ENCODE measurements around the gene GDF10.

The GDF10 gene

DNA sequence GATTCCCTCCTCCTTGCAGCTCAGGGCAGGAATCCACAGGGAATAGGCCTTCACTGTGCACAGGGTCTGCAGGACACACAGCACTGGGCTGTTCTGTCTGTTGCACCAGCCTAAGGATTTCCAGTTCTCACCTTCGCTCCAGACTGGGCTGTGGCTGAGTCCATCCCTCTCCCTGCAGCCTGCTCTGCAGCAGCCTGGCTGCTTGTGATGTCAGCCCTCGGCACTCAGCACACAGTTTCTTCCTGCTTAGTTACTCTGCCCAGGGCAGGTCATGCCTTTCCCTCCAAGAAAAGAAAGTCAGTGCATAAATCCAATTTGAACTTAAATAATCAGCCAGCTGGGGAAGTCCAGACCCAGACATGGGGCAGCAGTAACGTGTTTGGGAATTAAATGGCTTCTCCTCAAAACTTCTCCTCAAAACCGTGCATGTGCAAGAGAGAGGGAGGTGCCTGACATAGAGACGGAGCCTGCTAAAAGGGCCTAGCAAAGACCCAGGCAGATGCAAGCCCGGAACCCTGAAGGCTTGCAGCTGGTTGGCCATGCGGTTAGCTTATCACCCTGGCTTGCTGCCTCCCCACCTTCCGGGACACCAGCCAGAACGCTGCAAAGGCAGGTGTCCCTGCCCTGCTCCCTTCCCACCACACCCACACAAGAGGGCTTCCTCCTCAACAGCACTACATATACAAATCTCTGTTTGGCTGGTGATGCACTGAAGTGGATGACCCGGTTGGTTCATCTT is 11.4 kb downstream of the GDF10 start:
- H3K4me1 Mint-ChIP-seq (ENCODE audit: low read depth), result peaks cover 17% of the 10 kb centered on the region
- H3K27ac Mint-ChIP-seq, result no peak overlapping the region
- no peak overlapping the region for H3K4me3 Mint-ChIP-seq
- H3K9me3 Mint-ChIP-seq, result no peaks in the 10 kb centered on the region
- no peaks in the 10 kb centered on the region for H3K27me3 Mint-ChIP-seq
- H3K36me3 Mint-ChIP-seq (ENCODE audit: low read depth), result no peaks in the 10 kb centered on the region

- H3K4me1 Mint-ChIP-seq (ENCODE audit: low read depth), result peaks cover 17% of the 10 kb centered on the region
- no peaks in the 10 kb centered on the region for H3K9me3 Mint-ChIP-seq
- H3K27me3 Mint-ChIP-seq, result no peaks in the 10 kb centered on the region
- peak overlapping the region; percentile 82 for H3K27ac Mint-ChIP-seq
- no peaks in the 10 kb centered on the region for H3K36me3 Mint-ChIP-seq (ENCODE audit: low read depth)
- H3K4me3 Mint-ChIP-seq, result no peak overlapping the region
These were observed 12.1 kb downstream of the GDF10 start for GRCh38 chr10:47311932-47312662.

DNA sequence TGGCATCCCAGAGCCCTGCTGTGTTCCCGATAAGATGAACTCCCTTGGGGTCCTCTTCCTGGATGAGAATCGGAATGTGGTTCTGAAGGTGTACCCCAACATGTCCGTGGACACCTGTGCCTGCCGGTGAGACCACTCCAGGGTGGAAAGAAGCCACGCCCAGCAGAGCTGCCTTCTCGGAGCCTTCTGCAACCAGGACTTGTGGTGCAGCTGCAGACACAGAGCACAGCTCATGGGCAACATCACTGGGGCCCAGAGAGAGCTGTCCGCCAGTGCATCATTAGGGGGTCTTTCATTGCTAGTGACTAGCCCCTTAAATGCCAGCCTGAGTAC is 12.6 kb downstream of the GDF10 start:
- Mint-ChIP-seq H3K4me3 (no peak overlapping the region), H3K27me3 (no peaks in the 10 kb centered on the region), H3K4me1 (ENCODE audit: low read depth) (peaks cover 17% of the 10 kb centered on the region), H3K36me3 (ENCODE audit: low read depth) (no peaks in the 10 kb centered on the region), H3K9me3 (no peaks in the 10 kb centered on the region), H3K27ac (no peak overlapping the region)

- Mint-ChIP-seq H3K36me3 (ENCODE audit: low read depth) (no peaks in the 10 kb centered on the region), H3K4me3 (no peak overlapping the region), H3K4me1 (ENCODE audit: low read depth) (peaks cover 17% of the 10 kb centered on the region), H3K27me3 (no peaks in the 10 kb centered on the region), H3K9me3 (no peaks in the 10 kb centered on the region), H3K27ac (no peak overlapping the region)
These were observed 14.5 kb downstream of the GDF10 start for GRCh38 chr10:47314416-47314970.

- H3K9me3 Mint-ChIP-seq, result no peaks in the 10 kb centered on the region
- peaks cover 17% of the 10 kb centered on the region for H3K4me1 Mint-ChIP-seq (ENCODE audit: low read depth)
- no peaks in the 10 kb centered on the region for H3K27me3 Mint-ChIP-seq
- H3K4me3 Mint-ChIP-seq, result no peak overlapping the region
- no peaks in the 10 kb centered on the region for H3K36me3 Mint-ChIP-seq (ENCODE audit: low read depth)
- H3K27ac Mint-ChIP-seq, result no peak overlapping the region
These were observed 15.4 kb downstream of the GDF10 start for GRCh38 chr10:47315421-47315820.

GRCh38 chr10:47316131-47316530 is 16.1 kb downstream of the GDF10 start:
- Mint-ChIP-seq H3K36me3 (ENCODE audit: low read depth) (no peaks in the 10 kb centered on the region), H3K4me3 (no peak overlapping the region), H3K27me3 (no peaks in the 10 kb centered on the region)

GRCh38 chr10:47317251-47317650 is 17.3 kb downstream of the GDF10 start:
- no peaks in the 10 kb centered on the region for H3K27me3 Mint-ChIP-seq
- no peak overlapping the region for H3K4me3 Mint-ChIP-seq
- H3K9me3 Mint-ChIP-seq, result no peaks in the 10 kb centered on the region
- H3K36me3 Mint-ChIP-seq (ENCODE audit: low read depth), result no peaks in the 10 kb centered on the region
- peaks cover under 1% of the 10 kb centered on the region for H3K4me1 Mint-ChIP-seq (ENCODE audit: low read depth)
- H3K27ac Mint-ChIP-seq, result no peak overlapping the region

More at GRCh38 chr10:47316131-47316530, 16.1 kb downstream of the GDF10 start:
- no peaks in the 10 kb centered on the region for H3K9me3 Mint-ChIP-seq
- H3K27ac Mint-ChIP-seq, result no peak overlapping the region
- H3K4me1 Mint-ChIP-seq (ENCODE audit: low read depth), result peaks cover 12% of the 10 kb centered on the region

DNA sequence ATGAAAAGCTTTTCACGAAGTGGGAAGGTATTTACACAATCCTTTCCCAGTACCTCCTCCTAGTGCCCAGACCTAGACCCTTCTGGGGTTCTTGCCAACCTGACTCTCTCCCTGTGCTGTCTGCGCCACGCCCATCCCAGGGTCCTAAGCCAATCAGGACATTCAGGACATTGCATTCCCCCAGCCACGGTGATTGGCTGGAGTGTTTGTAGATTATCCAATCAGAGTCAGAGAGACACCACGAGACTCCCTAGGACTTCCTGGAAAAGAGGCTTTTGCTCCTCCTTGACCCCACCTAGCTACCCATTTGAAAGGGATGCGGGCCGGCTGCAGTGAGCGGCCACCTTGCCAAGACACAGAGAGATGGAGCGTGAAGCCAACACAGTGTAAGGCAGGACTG is 18.7 kb downstream of the GDF10 start:
- H3K36me3 Mint-ChIP-seq (ENCODE audit: low read depth), result no peaks in the 10 kb centered on the region
- no peaks in the 10 kb centered on the region for H3K4me1 Mint-ChIP-seq (ENCODE audit: low read depth)
- H3K27ac Mint-ChIP-seq, result no peak overlapping the region
- H3K9me3 Mint-ChIP-seq, result no peaks in the 10 kb centered on the region
- H3K4me3 Mint-ChIP-seq, result no peak overlapping the region
- no peaks in the 10 kb centered on the region for H3K27me3 Mint-ChIP-seq

GRCh38 chr10:47319784-47320183 is 19.8 kb downstream of the GDF10 start:
- no peaks in the 10 kb centered on the region for H3K9me3 Mint-ChIP-seq
- H3K36me3 Mint-ChIP-seq (ENCODE audit: low read depth), result no peaks in the 10 kb centered on the region
- peaks cover 2% of the 10 kb centered on the region for H3K27me3 Mint-ChIP-seq

GRCh38 chr10:47320812-47321211 is 20.8 kb downstream of the GDF10 start:
- Mint-ChIP-seq H3K27me3 (peaks cover 5% of the 10 kb centered on the region), H3K4me3 (no peak overlapping the region), H3K4me1 (ENCODE audit: low read depth) (no peaks in the 10 kb centered on the region), H3K36me3 (ENCODE audit: low read depth) (no peaks in the 10 kb centered on the region), H3K27ac (no peak overlapping the region), H3K9me3 (no peaks in the 10 kb centered on the region)

More at GRCh38 chr10:47319784-47320183, 19.8 kb downstream of the GDF10 start:
- Mint-ChIP-seq H3K27ac (no peak overlapping the region), H3K4me1 (ENCODE audit: low read depth) (no peaks in the 10 kb centered on the region), H3K4me3 (no peak overlapping the region)

DNA sequence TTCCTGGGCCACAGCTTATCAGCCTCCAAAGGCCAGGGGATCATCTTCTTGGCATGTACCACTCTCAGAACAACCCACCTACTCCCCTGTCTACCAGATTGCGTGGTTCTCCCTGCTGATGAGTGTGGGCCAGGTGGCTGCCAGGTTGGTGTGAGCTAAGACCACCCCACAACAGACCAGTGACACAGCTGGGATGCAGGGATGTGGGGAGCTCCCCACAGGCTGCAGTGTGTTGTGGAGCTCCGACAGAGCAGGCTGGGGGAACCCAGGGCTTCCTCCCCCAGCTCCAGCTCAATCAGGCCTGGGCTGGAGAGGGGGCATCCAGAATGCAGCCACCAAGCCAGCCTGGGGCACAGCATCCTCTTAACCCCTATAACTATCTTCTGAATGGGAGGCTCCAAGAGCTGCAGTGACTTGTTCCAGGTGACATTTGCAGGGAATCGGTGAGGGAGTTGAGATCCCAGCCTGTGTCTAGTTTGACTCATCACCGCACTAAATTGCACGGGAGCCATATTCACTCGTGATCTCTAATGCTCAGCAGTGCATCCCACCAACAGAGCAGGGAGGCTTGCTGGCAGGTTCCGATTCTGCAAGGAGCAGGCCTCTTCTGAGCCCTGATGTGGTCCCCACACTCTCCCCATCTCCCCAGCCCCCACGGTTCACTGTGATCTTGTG is 21.7 kb downstream of the GDF10 start:
- peaks cover 5% of the 10 kb centered on the region for H3K27me3 Mint-ChIP-seq
- no peak overlapping the region for H3K4me3 Mint-ChIP-seq
- H3K4me1 Mint-ChIP-seq (ENCODE audit: low read depth), result no peaks in the 10 kb centered on the region
- H3K27ac Mint-ChIP-seq, result no peak overlapping the region
- H3K9me3 Mint-ChIP-seq, result no peaks in the 10 kb centered on the region
- no peaks in the 10 kb centered on the region for H3K36me3 Mint-ChIP-seq (ENCODE audit: low read depth)

GRCh38 chr10:47322300-47323061 is 22.5 kb downstream of the GDF10 start, which contains the start of gene GDF2:
GDF2 (plus strand) TSS chr10:47322454; CDS start chr10:47322669, 215 bp downstream.
- Mint-ChIP-seq H3K4me3 (no peak within 1 kb of the TSS), H3K9me3 (no peaks in the 10 kb centered on the region), H3K27me3 (peaks cover 5% of the 10 kb centered on the region), H3K4me1 (ENCODE audit: low read depth) (no peaks in the 10 kb centered on the region), H3K27ac (no peak within 1 kb of the TSS), H3K36me3 (ENCODE audit: low read depth) (no peaks in the 10 kb centered on the region)

DNA sequence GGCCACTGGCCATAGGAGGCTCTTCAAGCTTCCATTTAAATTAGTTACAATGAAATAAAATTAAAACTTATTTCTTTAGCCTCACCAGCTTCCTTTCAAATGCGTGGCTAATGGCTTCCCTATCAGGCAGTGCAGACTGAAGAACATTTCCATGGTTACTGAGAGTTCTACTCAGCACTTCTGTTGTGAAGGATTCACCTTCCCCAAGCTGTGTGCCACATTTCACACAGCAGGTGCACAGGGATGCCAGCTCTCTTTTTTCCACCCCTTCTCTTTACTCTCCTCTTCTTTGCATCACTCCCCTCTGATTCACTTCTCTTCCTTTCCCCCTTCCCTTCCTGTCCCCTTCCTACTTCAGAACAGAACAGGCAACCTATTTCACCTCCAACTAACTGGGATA is 23.1 kb downstream of the GDF10 start:
- no peak overlapping the region for H3K4me3 Mint-ChIP-seq
- H3K4me1 Mint-ChIP-seq (ENCODE audit: low read depth), result no peaks in the 10 kb centered on the region
- no peaks in the 10 kb centered on the region for H3K36me3 Mint-ChIP-seq (ENCODE audit: low read depth)
- H3K27me3 Mint-ChIP-seq, result peaks cover 5% of the 10 kb centered on the region
- no peaks in the 10 kb centered on the region for H3K9me3 Mint-ChIP-seq
- no peak overlapping the region for H3K27ac Mint-ChIP-seq

DNA sequence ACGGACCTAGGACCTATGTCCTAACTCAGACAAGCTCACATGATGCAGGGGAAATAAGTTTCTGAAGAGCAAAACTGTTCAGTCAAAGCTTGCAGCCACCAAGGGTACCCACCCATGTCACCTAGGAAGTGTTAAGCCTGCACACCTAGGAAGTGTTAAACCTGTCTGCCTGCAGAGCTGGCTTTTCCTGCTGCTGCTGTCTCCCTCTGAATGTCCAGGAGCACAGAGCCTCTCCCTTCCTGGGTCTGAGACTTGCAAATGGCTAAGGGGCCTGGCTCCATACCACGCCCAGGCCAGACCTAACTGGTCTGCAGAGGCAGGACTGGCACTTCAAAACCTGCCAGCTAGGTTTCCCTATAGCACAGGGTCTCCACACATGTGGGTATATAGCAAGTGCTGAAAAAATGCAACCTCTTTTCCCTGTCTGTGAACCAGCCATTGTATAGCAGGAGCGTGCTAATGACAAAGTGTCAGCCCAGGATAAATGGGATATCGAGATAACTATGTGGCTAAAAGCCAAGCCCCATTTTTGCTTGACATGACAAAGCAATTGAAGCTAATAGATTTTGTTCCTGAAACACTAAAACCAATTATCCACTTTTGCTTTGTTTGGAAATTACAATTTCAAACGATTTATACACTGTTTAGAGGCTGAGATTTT is 23.8 kb downstream of the GDF10 start:
- H3K36me3 Mint-ChIP-seq (ENCODE audit: low read depth), result no peaks in the 10 kb centered on the region
- H3K9me3 Mint-ChIP-seq, result no peaks in the 10 kb centered on the region
- peaks cover 5% of the 10 kb centered on the region for H3K27me3 Mint-ChIP-seq
- no peak overlapping the region for H3K4me3 Mint-ChIP-seq
- no peaks in the 10 kb centered on the region for H3K4me1 Mint-ChIP-seq (ENCODE audit: low read depth)
- H3K27ac Mint-ChIP-seq, result no peak overlapping the region
